OCI-LY3 (cell line): ENCODE data around the gene USH2A.

Experiments
- H2AFZ ChIP-seq: fragments of 200-600, 300-600 bp; shearing (Covaris generic); 2 replicates; pipeline ENCODE4 v1.6.0; 2014; ENCODE audit warnings: antibody characterized with exemption, low read depth, low read length
- H3K27ac ChIP-seq: fragments of 200-600, 300-600 bp; sonication (generic); 2 replicates; pipeline ENCODE4 v1.5.1; 2014; ENCODE audit warnings: mild to moderate bottlenecking, low read length, moderate library complexity, mixed read lengths
- H3K27me3 ChIP-seq: fragments of 200-600, 300-600 bp; sonication (generic); 2 replicates; pipeline ENCODE4 v1.6.1; 2014; ENCODE audit warnings: low read depth, low read length, mixed read lengths
- H3K36me3 ChIP-seq: fragments of 200-600, 300-600 bp; sonication (generic); replicated peaks from 2 replicates; pipeline ENCODE3; 2014; ENCODE audit warnings: low read depth, low read length, mixed read lengths
- H3K4me1 ChIP-seq: fragments of 300-600, 200-600 bp; sonication (generic); 2 replicates; pipeline ENCODE4 v1.6.1; 2014; ENCODE audit warnings: low read length, mixed read lengths
- H3K4me2 ChIP-seq: fragments of 200-600, 300-600 bp; sonication (generic); 2 replicates; pipeline ENCODE4 v1.6.1; 2014; ENCODE audit warnings: low read length, mixed read lengths
- H3K4me3 ChIP-seq: fragments of 300-600, 200-600 bp; sonication (generic); 2 replicates; pipeline ENCODE4 v1.5.1; 2014; ENCODE audit warnings: antibody characterized with exemption, mild to moderate bottlenecking, low read length, moderate library complexity
- H3K79me2 ChIP-seq: fragments of 300-600, 200-600 bp; shearing (Covaris generic); 2 replicates; pipeline ENCODE4 v1.6.1; 2014; ENCODE audit warnings: mild to moderate bottlenecking, low read length, mixed read lengths
- H3K9ac ChIP-seq: fragments of 300-600, 200-600 bp; shearing (Covaris generic); 2 replicates; pipeline ENCODE4 v1.6.0; 2014; ENCODE audit warnings: mild to moderate bottlenecking, low read length, moderate library complexity
- H3K9me3 ChIP-seq: fragments of 200-600, 300-600 bp; shearing (Covaris generic); 2 replicates; pipeline ENCODE4 v1.6.1; 2014; ENCODE audit warnings: low read length, mixed read lengths; ENCODE audit not compliant: insufficient read depth
- H4K20me1 ChIP-seq: fragments of 200-600, 300-600 bp; sonication (generic); 2 replicates; pipeline ENCODE4 v1.6.1; 2016; ENCODE audit warnings: low read length, mixed read lengths; ENCODE audit not compliant: insufficient read depth
- EZH2phosphoT487 ChIP-seq: fragments of 200-600 bp; shearing (Covaris generic); IDR thresholded peaks from 2 replicates; pipeline ENCODE4 v1.6.1; 2018; ENCODE audit warnings: antibody characterized with exemption, mixed run types, low read depth
- TF ChIP-seq, protein P1 (sequence below): fragments of 200-600, 300-600 bp; sonication (generic); IDR thresholded peaks from 2 replicates; pipeline ENCODE4 v1.5.1; 2014; ENCODE audit warnings: antibody characterized with exemption, low read length, low read depth

USH2A gene

GRCh38 chr1:216181590-216181989, 241.7 kb downstream of the USH2A start:
- H3K27me3 ChIP-seq, result no peaks in the 10 kb centered on the region
- TF ChIP-seq EZH2phosphoT487, result no peak
- TF ChIP-seq, protein P1, sequence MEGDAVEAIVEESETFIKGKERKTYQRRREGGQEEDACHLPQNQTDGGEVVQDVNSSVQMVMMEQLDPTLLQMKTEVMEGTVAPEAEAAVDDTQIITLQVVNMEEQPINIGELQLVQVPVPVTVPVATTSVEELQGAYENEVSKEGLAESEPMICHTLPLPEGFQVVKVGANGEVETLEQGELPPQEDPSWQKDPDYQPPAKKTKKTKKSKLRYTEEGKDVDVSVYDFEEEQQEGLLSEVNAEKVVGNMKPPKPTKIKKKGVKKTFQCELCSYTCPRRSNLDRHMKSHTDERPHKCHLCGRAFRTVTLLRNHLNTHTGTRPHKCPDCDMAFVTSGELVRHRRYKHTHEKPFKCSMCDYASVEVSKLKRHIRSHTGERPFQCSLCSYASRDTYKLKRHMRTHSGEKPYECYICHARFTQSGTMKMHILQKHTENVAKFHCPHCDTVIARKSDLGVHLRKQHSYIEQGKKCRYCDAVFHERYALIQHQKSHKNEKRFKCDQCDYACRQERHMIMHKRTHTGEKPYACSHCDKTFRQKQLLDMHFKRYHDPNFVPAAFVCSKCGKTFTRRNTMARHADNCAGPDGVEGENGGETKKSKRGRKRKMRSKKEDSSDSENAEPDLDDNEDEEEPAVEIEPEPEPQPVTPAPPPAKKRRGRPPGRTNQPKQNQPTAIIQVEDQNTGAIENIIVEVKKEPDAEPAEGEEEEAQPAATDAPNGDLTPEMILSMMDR, result no peak
- H3K27ac ChIP-seq, result no peak overlapping the region

GRCh38 chr1:216178281-216178680, 245.0 kb downstream of the USH2A start:
- no peak overlapping the region for H2AFZ ChIP-seq
- no peaks in the 10 kb centered on the region for H3K36me3 ChIP-seq
- no peaks in the 10 kb centered on the region for H3K79me2 ChIP-seq
- H3K4me1 ChIP-seq, result no peaks in the 10 kb centered on the region
- no peaks in the 10 kb centered on the region for H3K27me3 ChIP-seq
- no peak for TF ChIP-seq EZH2phosphoT487
- TF ChIP-seq, protein P1, result no peak
- H3K4me2 ChIP-seq, result no peak overlapping the region
- no peak overlapping the region for H3K27ac ChIP-seq
- H3K9me3 ChIP-seq, result no peaks in the 10 kb centered on the region
- H4K20me1 ChIP-seq, result no peaks in the 10 kb centered on the region
- no peak overlapping the region for H3K4me3 ChIP-seq
- H3K9ac ChIP-seq, result no peak overlapping the region

More at GRCh38 chr1:216181590-216181989, 241.7 kb downstream of the USH2A start:
- Histone ChIP-seq H2AFZ (no peak overlapping the region), H3K9me3 (no peaks in the 10 kb centered on the region), H3K4me3 (no peak overlapping the region), H3K79me2 (no peaks in the 10 kb centered on the region), H3K36me3 (no peaks in the 10 kb centered on the region), H3K9ac (no peak overlapping the region), H3K4me1 (no peaks in the 10 kb centered on the region), H3K4me2 (no peak overlapping the region), H4K20me1 (no peaks in the 10 kb centered on the region)

DNA sequence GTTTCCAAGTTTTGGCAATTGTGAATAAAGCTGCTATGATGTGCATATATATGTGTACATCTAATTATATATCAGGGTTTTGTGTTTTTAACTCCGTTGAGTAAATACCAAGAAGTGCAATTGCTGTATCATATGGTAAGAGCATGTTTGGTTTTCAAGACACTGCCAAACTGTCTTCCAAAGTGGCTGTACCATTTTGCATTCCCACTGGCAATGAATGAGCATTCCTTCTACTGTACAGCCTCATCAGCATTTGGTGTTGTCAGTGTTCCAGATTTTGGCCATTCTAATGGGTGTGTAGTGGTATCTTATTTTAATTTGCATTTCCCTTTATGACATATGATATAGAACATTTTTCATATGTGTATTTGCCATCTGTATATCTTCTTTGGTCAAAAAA, 246.3 kb downstream of the USH2A start:
- Histone ChIP-seq H3K36me3 (no peaks in the 10 kb centered on the region), H3K9ac (no peak overlapping the region), H3K4me2 (no peak overlapping the region), H3K4me1 (no peaks in the 10 kb centered on the region), H3K4me3 (no peak overlapping the region), H3K9me3 (no peaks in the 10 kb centered on the region), H2AFZ (no peak overlapping the region), H3K27me3 (no peaks in the 10 kb centered on the region), H3K79me2 (no peaks in the 10 kb centered on the region), H4K20me1 (no peaks in the 10 kb centered on the region), H3K27ac (no peak overlapping the region)
- TF ChIP-seq EZH2phosphoT487, result no peak
- TF ChIP-seq, protein P1, result no peak

GRCh38 chr1:216175714-216176113, 247.5 kb downstream of the USH2A start:
- Histone ChIP-seq H3K9me3 (no peaks in the 10 kb centered on the region), H3K4me3 (no peak overlapping the region), H4K20me1 (no peaks in the 10 kb centered on the region), H3K4me1 (no peaks in the 10 kb centered on the region), H3K36me3 (no peaks in the 10 kb centered on the region), H3K79me2 (no peaks in the 10 kb centered on the region), H3K9ac (no peak overlapping the region), H3K4me2 (no peak overlapping the region), H3K27ac (no peak overlapping the region), H2AFZ (no peak overlapping the region), H3K27me3 (no peaks in the 10 kb centered on the region)
- TF ChIP-seq, protein P1, result no peak
- TF ChIP-seq EZH2phosphoT487, result no peak
